Endodermal cell (in vitro differentiated cells): ENCODE measurements around the gene C3orf70. TPM values are rescaled to one million over a fixed set of nuclear protein-coding genes. Genes with fewer than 3 reads are reported as not detected.

ENCODE experiments used
- DNase-seq: peaks from one replicate; pipeline ENCODE4 v3.0.0-alpha.2; 2017
- H3K27ac ChIP-seq: 2 replicates; pipeline ENCODE4 v1.5.1; 2013; ENCODE audit warnings: mild to moderate bottlenecking, low read depth, low read length, moderate library complexity
- H3K27me3 ChIP-seq: 2 replicates; pipeline ENCODE4 v1.6.1; 2013; ENCODE audit warnings: mild to moderate bottlenecking, low read length, moderate library complexity; ENCODE audit not compliant: insufficient read depth, control insufficient read depth, poor library complexity, severe bottlenecking
- H3K36me3 ChIP-seq: 2 replicates; pipeline ENCODE4 v1.7.0; 2013; ENCODE audit warnings: mild to moderate bottlenecking, low read length, moderate library complexity; ENCODE audit not compliant: control insufficient read depth, insufficient read depth
- H3K4me1 ChIP-seq: one replicate; pipeline ENCODE4 v1.7.0; 2013; ENCODE audit warnings: low read length; ENCODE audit not compliant: control insufficient read depth, insufficient read depth
- H3K4me3 ChIP-seq: 2 replicates; pipeline ENCODE4 v1.5.1; 2013; ENCODE audit warnings: mild to moderate bottlenecking, low read length, moderate library complexity
- H3K9ac ChIP-seq: 2 replicates; pipeline ENCODE4 v1.6.1; 2013; ENCODE audit warnings: mild to moderate bottlenecking, low read length, moderate library complexity; ENCODE audit not compliant: poor library complexity, severe bottlenecking; ENCODE audit errors: extremely low read depth
- H3K9me3 ChIP-seq: 2 replicates; pipeline ENCODE4 v1.6.1; 2013; ENCODE audit warnings: mild to moderate bottlenecking, low read length, moderate library complexity; ENCODE audit not compliant: control insufficient read depth
- H3K27ac Mint-ChIP-seq: 2 replicates; pipeline ENCODE4 v1.8.0; 2020; ENCODE audit warnings: mixed read lengths
- H3K27me3 Mint-ChIP-seq: 2 replicates; pipeline ENCODE4 v1.8.0; 2021; ENCODE audit warnings: mild to moderate bottlenecking, mixed read lengths; ENCODE audit not compliant: insufficient read depth
- H3K36me3 Mint-ChIP-seq: 2 replicates; pipeline ENCODE4 v1.8.0; 2020; ENCODE audit warnings: low read depth, mixed read lengths
- H3K4me1 Mint-ChIP-seq: 2 replicates; pipeline ENCODE4 v1.8.0; 2020; ENCODE audit warnings: mixed read lengths
- H3K4me3 Mint-ChIP-seq: 2 replicates; pipeline ENCODE4 v1.8.0; 2020; ENCODE audit warnings: mild to moderate bottlenecking, moderate library complexity, mixed read lengths
- H3K9me3 Mint-ChIP-seq: 2 replicates; pipeline ENCODE4 v1.8.0; 2020; ENCODE audit warnings: mild to moderate bottlenecking, mixed read lengths
- CTCF ChIP-seq: fragments of 200-600 bp; sonication (generic); conservative IDR thresholded peaks from 2 replicates; pipeline ENCODE4 v1.5.0; 2021; ENCODE audit warnings: antibody characterized with exemption, mild to moderate bottlenecking
- WGBS, 2 experiments: methylation state at CpG; one replicate each; pipeline versions ENCODE4 v1.1.5 to v1.1.7; 2013; ENCODE audit warnings: missing lambda C conversion rate in 2 of 2, mixed read lengths in 1 of 2; ENCODE audit not compliant: insufficient coverage in 1 of 2, insufficient read length in 1 of 2; 5-methylcytosine and 5-hydroxymethylcytosine counted together
- total RNA-seq, 2 donors: library from RNA; stranded (reverse); fragmentation: NEBNext Ultra II Directional in 1 of 2; extraction: Animal tissue kit (Norgen Biotek cat#: 25700) in 1 of 2; gene quantifications; 2 replicates in 1 of 2; 3 replicates in 1 of 2; pipeline ENCODE4 v1.2.1, GENCODE V29; 2021

The C3orf70 gene
- total RNA-seq, 2 donors from 2014 or later = 0.88 to 5.0 TPM

GRCh38 chr3:185129083-185129482, 23.8 kb downstream of the C3orf70 start:
- WGBS, 2 experiments = 93 to 95% methylated on average over 2 of the region's 2 CpGs
- no peak for TF ChIP-seq CTCF

GRCh38 chr3:185126201-185126600, 26.7 kb downstream of the C3orf70 start:
- H3K36me3 ChIP-seq = no peaks in the 10 kb centered on the region
- H3K9me3 ChIP-seq = no peaks in the 10 kb centered on the region
- Mint-ChIP-seq H3K36me3 (no peaks in the 10 kb centered on the region), H3K27ac (no peak overlapping the region), H3K27me3 (no peaks in the 10 kb centered on the region), H3K9me3 (no peaks in the 10 kb centered on the region), H3K4me3 (no peak overlapping the region), H3K4me1 (no peaks in the 10 kb centered on the region)
- H3K9ac ChIP-seq = no peak overlapping the region
- no peak overlapping the region for H3K4me3 ChIP-seq
- no peak for TF ChIP-seq CTCF
- no peaks in the 10 kb centered on the region for H3K27me3 ChIP-seq
- 89 to 93% methylated on average over 1 to 3 of the region's 3 CpGs for WGBS, 2 experiments
- H3K27ac ChIP-seq = no peak overlapping the region
- no peaks in the 10 kb centered on the region for H3K4me1 ChIP-seq
- no peak for DNase-seq

More at GRCh38 chr3:185129083-185129482, 23.8 kb downstream of the C3orf70 start:
- Histone ChIP-seq H3K36me3 (no peaks in the 10 kb centered on the region), H3K9ac (no peak overlapping the region), H3K27ac (no peak overlapping the region), H3K27me3 (no peaks in the 10 kb centered on the region), H3K9me3 (no peaks in the 10 kb centered on the region), H3K4me1 (no peaks in the 10 kb centered on the region), H3K4me3 (no peak overlapping the region)
- no peak overlapping the region for H3K4me3 Mint-ChIP-seq
- H3K4me1 Mint-ChIP-seq = no peaks in the 10 kb centered on the region
- no peak overlapping the region for H3K27ac Mint-ChIP-seq
- no peaks in the 10 kb centered on the region for H3K27me3 Mint-ChIP-seq
- no peaks in the 10 kb centered on the region for H3K36me3 Mint-ChIP-seq
- H3K9me3 Mint-ChIP-seq = no peaks in the 10 kb centered on the region
- no peak for DNase-seq

GRCh38 chr3:185120126-185120525, 32.7 kb downstream of the C3orf70 start:
- H3K9me3 Mint-ChIP-seq = no peaks in the 10 kb centered on the region
- H3K36me3 Mint-ChIP-seq = no peaks in the 10 kb centered on the region
- WGBS, 2 experiments = 100% methylated on average over 3 of the region's 3 CpGs; no CpG with 5 or more reads in 1 of the 2 experiments

More at GRCh38 chr3:185120126-185120525, 32.7 kb downstream of the C3orf70 start:
- TF ChIP-seq CTCF = no peak
- Mint-ChIP-seq H3K4me1 (no peaks in the 10 kb centered on the region), H3K27me3 (peaks cover 6% of the 10 kb centered on the region), H3K27ac (no peak overlapping the region), H3K4me3 (no peak overlapping the region)
- Histone ChIP-seq H3K4me3 (no peak overlapping the region), H3K27me3 (no peaks in the 10 kb centered on the region), H3K36me3 (no peaks in the 10 kb centered on the region), H3K9ac (no peak overlapping the region), H3K4me1 (no peaks in the 10 kb centered on the region), H3K27ac (no peak overlapping the region), H3K9me3 (no peaks in the 10 kb centered on the region)
- DNase-seq = no peak
